GM23248 (cell line): ENCODE data around the gene NDC1.

Experiments
- EZH2 ChIP-seq: fragments of 200-600 bp; sonication (generic); IDR thresholded peaks from 2 replicates; pipeline ENCODE4 v1.6.1; 2018; ENCODE audit warnings: antibody characterized with exemption, mild to moderate bottlenecking; ENCODE audit not compliant: insufficient read depth, poor library complexity, severe bottlenecking
- EZH2phosphoT487 ChIP-seq: fragments of 200-600 bp; sonication (generic); IDR thresholded peaks from 2 replicates; pipeline ENCODE4 v1.6.1; 2018; ENCODE audit warnings: antibody characterized with exemption, moderate library complexity, mild to moderate bottlenecking, low read depth; ENCODE audit not compliant: insufficient read depth

DNA sequence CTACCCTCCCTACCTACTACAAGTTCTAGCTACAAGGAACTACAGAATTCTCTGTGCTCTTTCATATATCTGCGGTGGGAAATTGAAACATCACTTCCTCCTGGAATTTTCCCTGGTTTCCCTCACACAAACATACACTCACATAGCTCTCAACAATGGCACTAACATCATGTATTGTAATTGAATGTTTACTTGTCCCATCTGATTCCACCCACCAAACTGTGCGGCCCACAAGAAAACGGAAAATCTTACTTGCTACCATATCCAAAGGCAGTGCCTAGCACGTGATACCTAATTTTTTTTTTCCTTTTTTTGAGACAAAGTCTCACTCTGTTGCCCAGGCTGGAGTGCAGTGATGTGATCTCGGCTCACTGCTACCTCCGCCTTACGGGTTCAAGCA, 33.9 kb downstream of the NDC1 start:
- TF ChIP-seq EZH2 (no peak), EZH2phosphoT487 (no peak)
